HG03575 (cell line): ENCODE measurements around the gene NPPC.
"Not testable (repeated sequence)": the region's sequence is repeated elsewhere in the genome, so short reads cannot be mapped to it uniquely, and the experiment has no call there.

Experiments used
- ATAC-seq: cut with Tn5 transposase; IDR thresholded peaks from one replicate; pipeline ENCODE4 v1.9.1; 2021; ENCODE audit not compliant: unreplicated experiment, insufficient number of reproducible peaks, low FRiP score; ENCODE audit errors: extremely low read depth

Gene NPPC

DNA sequence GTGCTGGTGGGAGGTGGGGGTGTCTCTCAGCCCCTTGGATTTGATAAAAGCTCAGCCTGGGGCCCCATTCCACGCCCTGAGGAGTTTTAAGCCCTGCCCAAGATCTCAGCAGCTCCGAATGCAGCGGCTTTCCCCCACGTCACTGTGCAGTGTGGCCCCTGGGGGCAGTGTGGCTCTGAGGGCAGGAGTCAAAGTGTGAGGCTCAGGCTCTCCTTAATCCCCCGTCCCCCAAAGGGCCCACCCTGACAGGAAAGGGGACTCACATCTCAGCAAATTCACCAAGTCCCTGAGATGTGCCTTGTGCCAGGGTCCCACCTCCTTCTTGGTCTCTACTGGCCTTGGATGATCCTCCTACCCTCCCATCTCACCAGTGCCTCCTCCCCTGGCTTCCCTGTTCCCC lies 25.2 kb downstream of the NPPC start:
- no peak for ATAC-seq

- ATAC-seq, result no peak
Observed at GRCh38 chr2:231900486-231900942, 25.7 kb downstream of the NPPC start.

DNA sequence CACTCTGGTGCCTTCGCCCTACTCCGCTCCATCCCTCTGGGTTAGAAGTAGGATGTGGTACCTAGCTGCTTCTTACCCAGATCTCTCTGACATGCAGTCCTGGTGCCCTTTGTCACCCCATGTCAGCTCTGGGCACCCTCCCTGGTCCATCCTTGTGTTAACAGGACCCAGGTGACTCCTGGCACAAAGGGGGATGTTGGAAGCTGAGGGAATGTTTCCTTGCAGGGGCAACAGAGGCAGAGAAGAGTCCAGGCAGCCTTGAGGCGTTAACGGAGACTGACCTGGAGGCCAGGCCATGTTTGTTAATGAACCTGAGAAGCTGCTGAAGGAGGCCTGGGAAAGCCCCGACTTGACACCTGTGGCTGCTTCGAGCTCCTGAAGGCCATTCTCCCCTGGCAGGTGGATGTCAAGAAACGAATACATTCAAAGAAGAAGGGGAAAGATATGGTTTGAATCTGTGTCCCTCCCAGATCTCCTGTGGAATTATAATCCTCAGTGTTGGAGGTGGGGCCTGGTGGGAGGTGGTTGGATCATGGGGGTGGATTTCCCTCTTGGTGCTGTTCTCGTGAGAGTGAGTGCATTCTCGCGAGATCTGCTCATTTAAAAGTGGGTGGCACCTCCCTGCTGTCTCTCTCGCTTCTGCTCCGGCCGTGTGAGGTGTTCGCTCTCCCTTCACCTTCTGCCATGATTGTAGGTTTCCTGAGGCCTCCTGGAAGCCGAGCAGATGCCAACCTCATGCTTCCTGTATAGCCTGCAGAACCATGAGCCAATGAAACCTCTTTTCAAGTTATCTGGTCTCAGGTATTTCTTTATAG lies 31.4 kb downstream of the NPPC start:
- ATAC-seq, result no peak

- ATAC-seq, result no peak
Observed at GRCh38 chr2:231891514-231891905, 34.7 kb downstream of the NPPC start.

DNA sequence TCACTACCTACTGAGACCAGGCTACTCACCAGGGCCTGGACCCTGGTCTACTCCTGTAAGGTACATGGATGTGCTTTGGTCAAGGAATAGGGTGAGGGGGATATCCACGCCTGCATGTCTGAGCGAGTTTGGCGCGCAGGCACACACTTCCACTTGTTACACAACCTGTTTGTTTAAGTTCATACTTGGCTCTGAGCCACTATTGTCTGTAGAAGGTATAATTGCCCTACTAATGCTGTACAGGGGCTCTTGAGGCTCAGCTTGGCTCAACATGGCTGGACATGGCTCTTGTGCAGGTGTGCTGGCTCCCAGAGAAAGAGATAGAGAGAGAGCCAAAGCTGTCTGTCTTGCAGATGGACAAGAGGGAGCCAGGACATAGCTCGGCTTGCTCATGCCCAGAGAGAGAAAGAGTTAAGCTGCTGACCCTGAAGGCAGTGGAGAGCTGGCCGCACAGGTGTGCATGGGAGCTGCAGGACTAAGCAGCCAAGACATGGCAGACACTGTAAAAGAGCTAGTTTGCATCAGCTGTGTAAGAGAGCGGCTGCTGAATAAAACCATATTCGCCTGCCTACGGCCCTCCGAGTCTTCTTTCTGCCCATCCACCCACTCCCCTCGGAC lies 35.2 kb downstream of the NPPC start:
- ATAC-seq, result no peak

- ATAC-seq, result no peak
Observed at GRCh38 chr2:231887756-231888155, 38.4 kb downstream of the NPPC start.

DNA sequence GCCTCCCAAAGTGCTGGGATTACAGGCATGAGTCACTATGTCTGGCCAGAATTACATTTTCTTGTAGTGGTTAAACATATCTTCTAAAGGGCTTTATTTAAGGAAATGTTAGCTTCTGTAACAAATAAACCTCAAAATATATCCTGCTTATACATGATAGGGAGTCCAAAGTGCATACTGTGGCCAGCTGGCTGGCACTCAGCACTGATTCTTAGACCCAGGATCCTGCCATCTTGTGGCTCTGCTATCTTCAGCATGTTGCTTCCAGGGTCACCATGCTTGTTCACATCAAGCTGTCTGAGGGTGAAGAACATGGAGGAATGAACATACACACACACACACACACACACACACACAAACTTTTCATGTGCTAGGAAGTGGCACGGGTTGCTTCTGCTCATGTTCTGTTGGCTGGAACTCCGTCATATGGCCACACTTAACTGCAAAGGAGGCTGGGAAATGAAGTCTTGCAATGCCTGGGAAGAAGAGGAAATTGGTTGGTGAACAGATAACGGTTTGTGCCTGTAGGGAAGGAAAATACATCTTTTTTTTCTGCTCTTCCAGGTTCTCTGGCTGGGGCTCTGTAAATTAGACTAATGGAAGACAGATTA lies 40.0 kb downstream of the NPPC start:
- no peak for ATAC-seq

- no peak for ATAC-seq
Observed at GRCh38 chr2:231884438-231885140, 41.6 kb downstream of the NPPC start.

DNA sequence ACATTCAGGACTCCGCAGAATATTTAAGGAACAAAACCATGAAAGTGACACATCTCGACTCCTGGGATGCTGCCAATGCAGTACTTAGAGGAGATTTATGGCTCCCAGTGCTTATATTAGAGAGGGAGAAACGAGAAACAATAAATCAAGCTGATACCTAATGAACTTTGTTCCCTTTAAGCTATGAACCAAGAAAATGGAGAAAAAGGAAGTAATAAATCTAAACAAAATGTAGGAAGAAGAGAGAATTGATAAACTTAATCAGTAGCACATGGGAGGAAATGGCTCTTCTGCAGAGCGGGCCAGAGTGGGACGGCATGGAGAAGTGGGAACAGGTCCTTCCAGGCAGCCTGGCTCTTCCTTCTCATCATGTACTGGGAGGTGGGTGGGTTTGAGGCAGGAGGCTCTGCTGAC lies 42.7 kb downstream of the NPPC start:
- ATAC-seq, result no peak

DNA sequence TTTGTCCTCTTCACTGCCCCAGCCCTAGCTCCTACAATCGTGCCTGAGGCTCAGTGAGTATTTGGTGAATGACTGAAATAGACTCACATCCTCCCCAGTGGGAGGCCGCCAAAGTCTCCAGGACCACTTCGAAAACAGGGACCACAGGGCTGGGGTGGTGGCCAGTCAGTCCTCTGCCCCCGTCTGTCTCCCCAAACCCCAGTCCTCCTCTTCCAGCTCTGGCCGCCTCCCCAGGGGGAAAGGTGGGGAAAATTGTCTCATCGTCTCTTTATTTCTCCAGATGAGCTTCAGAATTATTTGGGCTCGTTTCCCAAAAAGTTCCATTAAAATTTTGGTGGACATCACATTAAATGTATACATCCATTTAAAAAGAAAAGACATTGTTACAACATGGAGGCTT lies 43.5 kb downstream of the NPPC start:
- ATAC-seq, result no peak

- ATAC-seq, result not testable (repeated sequence)
Observed at GRCh38 chr2:231880371-231880770, 45.8 kb downstream of the NPPC start.

DNA sequence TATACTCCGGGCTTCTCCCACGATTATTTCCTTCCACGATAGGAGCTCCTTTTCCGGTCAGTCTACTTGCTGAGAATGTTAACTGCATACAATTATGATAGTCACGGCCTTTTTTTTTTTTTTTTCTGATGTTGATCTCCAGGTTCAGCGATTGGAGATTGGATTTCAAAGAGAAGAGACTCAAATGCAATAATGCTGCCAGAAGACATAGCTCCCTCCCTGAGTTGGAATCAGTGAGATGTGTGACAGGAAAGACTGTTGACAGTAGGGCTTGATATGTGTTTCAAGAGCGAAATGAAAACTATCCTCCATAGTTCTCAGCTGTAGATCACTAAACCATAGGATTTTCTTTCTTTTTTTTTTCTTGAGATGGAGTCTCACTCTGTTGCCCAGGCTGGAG lies 47.0 kb downstream of the NPPC start:
- ATAC-seq, result no peak

GRCh38 chr2:231877533-231878456 lies 48.4 kb downstream of the NPPC start:
- ATAC-seq, result no peak

DNA sequence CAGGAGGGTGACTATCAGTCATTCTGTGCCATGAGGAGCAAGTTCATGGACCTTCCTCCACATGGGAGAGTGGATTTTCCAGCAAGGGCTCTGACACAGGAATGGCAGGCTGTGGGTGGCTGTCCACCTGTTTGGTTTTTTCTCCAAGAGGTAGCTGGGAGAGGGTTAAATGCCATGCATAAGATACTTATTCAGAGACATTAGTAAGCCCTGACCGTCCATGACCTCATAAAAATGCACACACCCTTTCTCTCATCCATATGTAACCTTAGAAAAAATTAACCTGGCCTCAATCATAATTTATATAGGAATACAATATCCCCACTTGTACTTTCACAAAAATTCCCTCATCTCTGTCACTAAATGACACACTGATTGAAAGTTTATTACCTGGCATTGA lies 51.3 kb downstream of the NPPC start:
- ATAC-seq, result no peak
